Uterus (tissue), 2 donors: ENCODE results near the gene GTSE1.

Source experiments
- POLR2A ChIP-seq, 2 donors: fragments of 450-650 bp; IDR thresholded peaks; one replicate each; pipeline ENCODE4 v1.6.1; 2016; ENCODE audit warnings: antibody characterized with exemption in 2 of 2, mild to moderate bottlenecking in 1 of 2, moderate library complexity in 1 of 2
- TF ChIP-seq, protein P1 (sequence below), 4 experiments: fragments of 200-600 bp in 2 of 4; fragments of 450-650 bp in 2 of 4; sonication (generic) in 2 of 4; IDR thresholded peaks; one replicate each; pipeline ENCODE4 v1.5.1; 2016 to 2019; ENCODE audit warnings: antibody characterized with exemption in 4 of 4, mild to moderate bottlenecking in 2 of 4, moderate library complexity in 1 of 4

DNA sequence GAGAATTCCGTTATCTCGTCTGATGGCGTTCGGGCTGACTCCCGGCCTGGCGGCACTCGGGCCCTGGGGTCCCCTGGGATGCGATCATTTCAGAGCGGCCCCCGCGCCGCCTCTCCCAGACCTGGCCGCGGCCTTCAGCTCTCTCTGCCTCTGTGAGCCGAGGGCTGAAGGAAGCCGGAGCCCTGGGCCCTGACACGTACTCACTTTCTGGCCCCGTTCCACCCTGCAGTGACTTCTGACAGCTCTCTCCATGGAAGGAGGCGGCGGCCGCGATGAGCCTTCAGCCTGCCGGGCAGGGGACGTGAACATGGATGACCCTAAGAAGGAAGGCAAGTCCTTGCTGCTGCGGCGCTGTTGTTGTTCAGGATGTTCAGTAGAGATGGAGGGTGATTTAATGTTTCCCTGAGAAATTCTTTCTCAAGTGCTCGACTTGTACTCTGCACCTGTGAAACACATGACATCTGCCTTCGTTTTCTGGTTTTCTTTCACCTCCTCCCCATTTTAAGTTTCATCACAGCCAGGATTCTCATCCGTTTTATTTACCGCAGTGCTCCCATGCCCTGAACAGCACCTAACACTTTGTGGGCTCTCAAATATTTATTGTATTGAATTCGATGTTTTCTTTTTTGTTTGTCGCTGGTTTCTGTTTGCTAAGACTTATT, 612 bp downstream of the GTSE1 start:
- TF ChIP-seq, protein P1, sequence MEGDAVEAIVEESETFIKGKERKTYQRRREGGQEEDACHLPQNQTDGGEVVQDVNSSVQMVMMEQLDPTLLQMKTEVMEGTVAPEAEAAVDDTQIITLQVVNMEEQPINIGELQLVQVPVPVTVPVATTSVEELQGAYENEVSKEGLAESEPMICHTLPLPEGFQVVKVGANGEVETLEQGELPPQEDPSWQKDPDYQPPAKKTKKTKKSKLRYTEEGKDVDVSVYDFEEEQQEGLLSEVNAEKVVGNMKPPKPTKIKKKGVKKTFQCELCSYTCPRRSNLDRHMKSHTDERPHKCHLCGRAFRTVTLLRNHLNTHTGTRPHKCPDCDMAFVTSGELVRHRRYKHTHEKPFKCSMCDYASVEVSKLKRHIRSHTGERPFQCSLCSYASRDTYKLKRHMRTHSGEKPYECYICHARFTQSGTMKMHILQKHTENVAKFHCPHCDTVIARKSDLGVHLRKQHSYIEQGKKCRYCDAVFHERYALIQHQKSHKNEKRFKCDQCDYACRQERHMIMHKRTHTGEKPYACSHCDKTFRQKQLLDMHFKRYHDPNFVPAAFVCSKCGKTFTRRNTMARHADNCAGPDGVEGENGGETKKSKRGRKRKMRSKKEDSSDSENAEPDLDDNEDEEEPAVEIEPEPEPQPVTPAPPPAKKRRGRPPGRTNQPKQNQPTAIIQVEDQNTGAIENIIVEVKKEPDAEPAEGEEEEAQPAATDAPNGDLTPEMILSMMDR (IDR thresholded peaks at IDR 0.05), result no peak
- no peak for TF ChIP-seq POLR2A (IDR thresholded peaks at IDR 0.05)
